NOMO-1 treated with dmso at 0.1 percent for 144 hours (cell line): ENCODE data around the gene VSTM2L.

Experiments used
- DNase-seq: peaks from one replicate; lab custom pipeline; 2025; ENCODE audit not compliant: unreplicated experiment; lab: John Stamatoyannopoulos, UW

VSTM2L gene

DNA sequence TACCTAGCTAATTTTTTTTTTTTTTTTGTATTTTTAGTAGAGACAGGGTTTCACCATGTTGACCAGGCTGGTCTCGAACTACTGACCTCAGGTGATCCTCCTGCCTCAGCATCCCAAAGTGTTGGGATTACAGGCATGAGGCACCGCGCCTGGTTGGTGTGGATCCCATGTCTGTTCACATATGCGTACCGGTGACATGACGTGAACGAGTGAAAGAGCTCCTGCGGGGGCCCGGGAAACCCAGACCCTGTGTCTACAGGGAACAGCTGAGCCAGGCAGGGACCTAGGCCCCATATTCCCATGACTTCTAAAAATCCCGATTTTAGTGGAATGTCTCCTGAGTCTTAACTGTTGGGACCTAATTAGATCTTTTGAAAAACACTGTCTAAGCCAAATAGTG lies 33.1 kb downstream of the VSTM2L start:
- no peak for DNase-seq

DNA sequence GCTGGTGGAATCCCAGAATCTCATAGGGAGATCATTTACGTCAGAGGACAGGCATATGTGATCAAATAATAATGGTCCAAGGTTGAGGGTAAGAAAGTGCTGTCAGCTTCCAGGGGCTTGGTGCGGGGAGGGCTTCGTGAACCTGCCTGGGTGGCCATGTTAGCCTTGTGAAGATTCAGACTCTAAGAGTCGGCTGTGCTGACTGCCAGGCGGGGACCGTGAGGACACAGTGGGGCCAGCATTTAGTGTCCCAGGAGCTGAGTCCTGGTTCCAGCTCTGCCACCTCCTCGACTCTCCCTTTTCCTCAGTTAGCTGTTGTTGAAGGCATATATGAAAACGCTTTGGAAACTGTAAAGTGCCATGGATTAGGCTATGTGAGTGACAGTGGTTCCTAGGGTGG lies 33.5 kb downstream of the VSTM2L start:
- no peak for DNase-seq

DNA sequence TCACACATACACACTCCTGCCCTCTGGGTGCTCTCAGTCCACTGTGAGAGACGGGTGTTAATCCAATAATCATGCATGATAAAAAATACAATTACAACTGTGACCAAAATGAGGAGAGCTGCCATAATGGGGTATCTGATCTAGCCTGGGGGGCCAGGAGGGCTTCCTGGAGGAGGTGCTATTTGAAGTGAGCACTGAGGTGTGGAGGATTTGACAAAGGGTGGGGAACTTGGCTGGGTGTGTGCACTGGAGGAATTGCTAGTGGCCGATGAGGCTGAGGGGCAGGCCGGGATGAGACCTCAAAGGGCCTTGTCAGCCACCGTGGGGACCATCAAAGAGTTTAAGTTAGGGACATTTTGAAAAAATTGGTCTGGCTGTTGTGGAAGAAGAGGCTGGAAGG lies 34.8 kb downstream of the VSTM2L start:
- no peak for DNase-seq

DNA sequence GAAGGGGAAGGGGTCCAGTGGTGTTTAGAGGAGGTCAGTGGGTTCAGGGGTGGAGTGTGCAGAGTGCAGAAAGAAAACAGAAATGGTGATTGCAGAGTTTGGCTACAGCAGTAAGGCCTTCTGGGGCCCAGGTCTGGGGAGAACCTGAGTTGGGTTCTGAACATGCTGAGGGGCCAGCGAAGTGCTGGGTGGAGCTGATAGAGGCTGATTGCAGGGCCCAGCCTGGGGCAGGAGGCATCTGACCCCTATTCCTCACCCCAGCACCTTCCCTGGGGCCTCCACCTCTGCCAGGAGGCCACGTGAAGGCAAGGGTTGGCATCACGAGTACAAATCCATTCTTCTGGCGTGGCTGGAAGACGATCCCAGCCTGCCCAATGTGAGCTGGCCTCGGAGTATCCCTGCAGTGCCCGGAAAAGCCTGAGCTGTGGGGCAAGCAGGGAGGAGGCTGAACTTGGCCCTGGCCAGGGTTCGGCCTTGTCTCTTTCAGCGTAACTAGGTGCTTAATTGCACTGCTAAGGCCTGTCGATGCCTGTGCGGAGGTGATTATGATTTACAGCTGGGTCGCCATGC lies 35.3 kb downstream of the VSTM2L start:
- no peak for DNase-seq

DNA sequence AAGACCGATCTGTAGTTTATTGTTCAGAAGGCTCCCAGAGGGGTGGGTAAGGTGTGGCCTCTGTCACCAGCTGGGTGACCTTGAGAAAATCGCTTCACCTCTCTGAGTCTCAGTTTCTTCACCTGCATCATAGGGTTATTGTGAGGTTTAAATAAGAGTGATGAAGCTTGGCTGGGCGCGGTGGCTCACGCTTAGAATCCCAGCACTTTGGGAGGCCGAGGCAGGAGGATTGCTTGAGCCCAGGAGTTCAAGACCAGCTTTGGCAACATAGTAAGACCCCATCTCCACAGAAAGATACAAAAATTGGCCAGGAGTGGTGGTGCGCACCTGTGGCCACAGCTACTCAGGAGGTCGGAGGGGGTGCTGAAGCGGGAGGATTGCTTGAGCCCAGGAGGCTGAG lies 36.0 kb downstream of the VSTM2L start:
- no peak for DNase-seq

DNA sequence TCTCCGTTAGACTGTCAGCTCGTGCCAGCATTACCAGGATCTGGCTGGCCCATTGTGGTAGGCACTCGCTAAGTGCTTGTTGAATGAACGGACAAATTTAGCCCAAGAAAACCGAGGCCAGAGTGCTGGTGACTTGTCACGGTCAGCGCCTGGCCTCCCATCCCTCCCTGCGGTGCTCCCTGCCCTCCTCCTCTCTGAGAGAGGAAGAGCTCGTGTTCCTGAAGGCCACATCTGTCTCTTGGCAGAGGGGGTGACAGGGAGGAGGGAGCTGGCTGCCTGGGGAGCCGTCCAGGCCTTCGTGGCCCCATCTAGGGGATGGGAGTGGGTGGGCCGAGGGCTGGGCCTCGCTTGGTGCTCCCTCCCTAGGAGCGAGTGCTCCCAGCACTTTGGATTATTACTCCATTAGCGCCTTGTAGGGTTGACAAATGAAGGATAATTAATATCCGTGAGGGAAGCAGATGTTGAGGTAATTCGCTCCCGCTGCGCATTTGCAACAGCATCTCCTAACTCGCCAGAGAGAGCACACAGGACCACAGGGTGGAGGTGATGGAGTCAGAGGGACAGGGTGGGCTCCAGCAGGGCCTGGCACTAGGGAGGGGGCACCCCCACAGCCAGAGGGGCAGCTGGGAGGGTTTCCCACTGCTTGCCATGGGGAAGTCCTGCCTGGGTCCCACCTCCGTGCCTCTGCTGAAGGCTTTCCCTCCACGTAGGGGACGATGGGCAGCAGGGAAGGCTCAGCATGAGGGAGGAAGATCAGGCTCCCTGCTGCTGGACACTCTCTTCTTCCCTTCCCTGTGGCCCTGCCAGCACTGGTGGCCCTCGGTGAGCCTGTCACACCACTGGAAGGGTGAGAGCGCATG lies 37.0 kb downstream of the VSTM2L start:
- no peak for DNase-seq

DNA sequence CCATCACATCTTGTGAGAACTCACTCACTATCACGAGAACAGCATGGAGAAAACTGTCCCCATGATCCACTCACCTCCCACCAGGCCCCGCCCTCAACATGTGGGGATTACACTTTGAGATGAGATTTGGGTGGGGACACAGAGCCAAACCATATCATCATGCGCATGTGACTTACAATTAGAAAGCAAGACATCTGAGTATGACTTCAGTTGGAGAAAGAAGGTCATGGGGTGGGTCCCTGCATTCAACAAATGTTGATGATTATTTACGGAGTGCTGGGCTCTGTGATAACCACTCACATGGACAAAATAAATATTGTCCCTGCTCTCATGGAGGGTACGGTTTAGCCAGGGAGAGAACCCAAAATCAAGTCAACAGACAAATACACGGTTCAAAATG lies 37.9 kb downstream of the VSTM2L start:
- DNase-seq, result no peak

DNA sequence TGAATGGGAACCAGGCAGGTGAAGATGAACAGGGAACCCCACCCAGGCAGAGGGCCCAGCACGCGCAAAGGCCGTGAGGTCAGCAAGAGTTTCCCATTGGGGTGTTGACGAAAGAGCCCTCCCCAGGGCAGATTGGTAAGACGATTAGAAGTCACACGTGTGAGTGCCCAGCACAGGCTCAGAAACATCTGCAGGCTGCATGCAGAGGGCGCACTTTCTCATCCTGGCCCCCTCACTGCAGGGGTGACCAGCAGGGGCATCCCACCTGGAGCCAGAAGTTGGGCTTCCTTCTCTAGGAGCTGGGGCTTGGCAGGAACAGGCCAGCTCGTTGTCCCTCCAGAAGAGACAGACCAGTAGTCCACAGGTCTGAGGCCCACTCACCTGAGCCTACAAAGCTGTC lies 38.4 kb downstream of the VSTM2L start:
- no peak for DNase-seq

DNA sequence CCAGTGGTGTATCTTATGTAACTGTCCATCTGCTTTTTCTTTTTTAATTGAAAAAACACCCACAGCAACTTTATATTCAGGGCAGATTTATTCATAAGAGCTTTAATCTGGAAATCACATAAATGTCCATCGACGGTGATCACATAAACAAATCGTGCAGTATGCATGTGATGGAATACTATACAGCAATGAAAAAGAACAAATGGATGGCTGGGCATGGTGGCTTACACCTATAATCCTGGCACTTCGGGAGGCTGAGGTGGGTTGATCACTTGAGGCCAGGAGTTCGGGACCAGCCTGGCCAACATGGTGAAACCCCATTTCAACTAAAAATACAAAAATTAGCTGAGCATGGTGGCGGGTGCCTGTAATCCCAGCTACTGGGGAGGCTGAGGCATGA lies 39.1 kb downstream of the VSTM2L start:
- no peak for DNase-seq

DNA sequence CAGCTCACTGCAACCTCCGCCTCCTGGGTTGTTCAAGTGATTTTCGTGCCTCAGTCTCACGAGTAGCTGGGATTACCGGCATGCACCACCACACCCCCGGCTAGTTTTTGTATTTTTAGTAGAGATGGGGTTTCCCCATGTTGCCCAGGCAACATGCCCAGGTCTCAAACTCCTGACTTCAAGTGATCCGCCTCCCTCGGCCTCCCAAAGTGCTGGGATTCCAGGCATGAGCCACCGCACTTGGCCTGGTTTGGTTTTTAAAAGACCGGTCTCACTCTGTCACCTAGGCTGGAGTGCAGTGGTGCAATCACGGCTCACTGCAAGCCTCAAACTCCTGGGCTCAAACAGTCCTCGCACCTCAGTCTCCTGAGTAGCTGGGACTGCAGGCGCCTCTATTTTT lies 40.1 kb downstream of the VSTM2L start:
- DNase-seq, result no peak

DNA sequence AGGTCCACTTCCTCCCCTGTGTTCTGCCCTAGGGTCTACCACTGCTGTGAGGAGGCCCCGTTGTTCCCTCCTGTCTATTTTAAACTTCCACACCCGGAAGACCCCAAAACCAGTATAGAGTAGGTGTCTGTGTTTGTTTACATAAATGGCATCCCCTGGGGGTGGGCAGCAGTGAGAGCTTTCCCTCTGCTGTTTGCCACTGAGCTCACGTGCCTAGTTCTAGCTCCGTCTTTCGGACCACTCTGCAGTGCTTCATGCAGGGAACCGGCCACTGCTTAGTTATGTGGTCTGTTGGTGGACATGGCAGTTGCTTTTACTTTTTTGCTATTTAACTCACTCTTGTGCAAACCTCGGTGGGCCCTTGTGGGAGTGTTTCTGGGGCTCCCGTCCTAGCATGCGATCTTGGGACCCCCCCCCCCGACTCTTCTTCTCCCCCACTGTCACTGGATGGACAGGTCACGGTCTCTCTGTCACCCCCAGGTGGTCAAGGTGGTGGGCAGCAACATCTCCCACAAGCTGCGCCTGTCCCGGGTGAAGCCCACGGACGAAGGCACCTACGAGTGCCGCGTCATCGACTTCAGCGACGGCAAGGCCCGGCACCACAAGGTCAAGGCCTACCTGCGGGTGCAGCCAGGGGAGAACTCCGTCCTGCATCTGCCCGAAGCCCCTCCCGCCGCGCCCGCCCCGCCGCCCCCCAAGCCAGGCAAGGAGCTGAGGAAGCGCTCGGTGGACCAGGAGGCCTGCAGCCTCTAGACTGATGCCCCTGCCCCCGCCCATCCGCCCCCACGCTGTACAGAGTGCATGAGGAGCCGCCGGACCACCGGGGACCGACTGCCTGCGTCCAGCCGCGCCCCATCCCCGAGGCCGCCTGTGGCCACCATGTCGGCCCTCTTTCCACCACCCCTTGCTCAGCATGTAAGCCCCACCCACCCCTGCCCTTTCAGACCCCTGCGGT lies 40.9 kb downstream of the VSTM2L start:
- DNase-seq, result no peak

DNA sequence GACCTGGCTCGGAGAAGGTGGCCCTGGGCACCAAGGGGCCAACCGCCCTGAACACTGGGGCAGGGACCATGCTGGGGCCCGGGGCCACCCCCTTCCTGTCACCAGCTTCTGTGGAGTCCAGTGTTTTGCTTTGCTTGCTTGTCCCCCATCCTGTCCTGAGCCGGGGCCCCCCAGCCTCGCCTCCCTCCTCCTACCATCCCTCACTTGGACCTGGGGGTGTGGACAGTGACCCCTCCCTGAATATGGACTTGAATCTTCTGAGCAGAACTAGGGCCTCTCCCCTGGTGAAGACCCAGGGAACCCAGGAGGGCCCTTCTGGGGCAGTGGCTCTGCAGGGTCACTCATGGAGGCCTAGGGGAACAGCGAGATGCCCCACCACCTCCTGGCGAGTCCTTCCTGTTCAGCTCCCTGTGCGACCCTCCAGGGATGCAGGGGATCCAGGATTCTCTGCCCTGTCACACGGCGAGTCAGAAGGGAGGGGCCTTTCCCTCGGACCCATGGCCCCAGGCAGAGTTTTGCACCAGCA lies 41.6 kb downstream of the VSTM2L start:
- no peak for DNase-seq

DNA sequence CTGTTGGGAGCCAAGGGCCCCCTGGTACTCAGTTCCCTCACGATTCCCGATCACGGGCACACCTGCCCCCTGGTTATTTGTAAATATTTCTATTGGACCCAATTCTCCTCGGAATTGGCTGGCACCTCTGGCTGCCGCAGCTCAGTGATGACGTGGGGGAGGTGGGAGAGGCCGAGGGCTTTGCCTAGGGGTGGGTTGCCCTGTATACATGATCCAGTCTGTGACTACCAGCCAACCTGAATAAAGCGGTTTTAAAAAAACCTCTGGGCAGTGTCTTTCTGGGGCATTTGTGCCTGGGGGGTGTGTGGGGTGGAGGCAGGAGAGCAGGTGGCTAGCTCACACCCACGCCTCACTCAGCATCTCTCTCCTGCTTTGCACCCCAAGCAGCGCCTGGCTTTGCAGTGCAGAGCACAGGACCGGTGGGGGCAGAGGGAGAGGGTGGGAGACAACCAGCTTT lies 42.2 kb downstream of the VSTM2L start:
- DNase-seq, result no peak

DNA sequence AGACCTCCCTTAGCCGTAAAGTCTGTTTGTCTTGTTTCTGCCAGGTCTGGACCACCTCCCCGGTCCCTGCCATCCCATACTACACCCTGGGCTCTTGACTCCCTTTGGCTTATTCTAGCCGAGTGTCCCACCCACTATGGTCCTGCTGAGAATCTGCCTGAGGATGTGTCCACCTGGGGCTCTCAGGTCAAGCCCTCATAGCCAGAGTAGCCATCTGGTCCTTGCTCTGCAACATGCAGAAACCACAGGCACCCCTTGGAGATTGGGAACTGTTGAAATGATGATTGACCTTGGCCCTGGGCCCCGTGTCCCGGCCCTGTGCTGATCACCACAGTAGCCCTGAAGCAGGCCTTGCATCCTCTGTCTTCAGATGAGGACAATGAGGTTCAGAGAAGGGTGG lies 44.0 kb downstream of the VSTM2L start:
- DNase-seq, result no peak

DNA sequence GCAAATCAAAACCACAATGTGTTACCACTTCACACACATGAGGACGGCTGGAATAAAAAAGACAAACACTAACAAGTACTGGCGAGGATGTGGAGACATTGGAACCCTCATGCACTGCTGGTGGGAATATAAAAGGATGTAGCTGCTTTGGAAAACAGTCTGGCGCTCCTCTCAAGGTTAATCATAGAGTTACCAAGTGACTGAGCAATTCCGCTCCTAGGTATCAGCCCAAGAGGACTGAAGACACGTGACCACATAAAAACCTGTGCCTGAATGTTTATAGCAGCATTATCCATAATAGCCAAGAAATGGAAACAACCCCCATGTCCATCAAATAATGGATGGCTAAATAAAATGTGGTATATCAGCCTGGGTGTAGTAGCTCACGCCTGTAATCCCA lies 45.0 kb downstream of the VSTM2L start:
- no peak for DNase-seq

DNA sequence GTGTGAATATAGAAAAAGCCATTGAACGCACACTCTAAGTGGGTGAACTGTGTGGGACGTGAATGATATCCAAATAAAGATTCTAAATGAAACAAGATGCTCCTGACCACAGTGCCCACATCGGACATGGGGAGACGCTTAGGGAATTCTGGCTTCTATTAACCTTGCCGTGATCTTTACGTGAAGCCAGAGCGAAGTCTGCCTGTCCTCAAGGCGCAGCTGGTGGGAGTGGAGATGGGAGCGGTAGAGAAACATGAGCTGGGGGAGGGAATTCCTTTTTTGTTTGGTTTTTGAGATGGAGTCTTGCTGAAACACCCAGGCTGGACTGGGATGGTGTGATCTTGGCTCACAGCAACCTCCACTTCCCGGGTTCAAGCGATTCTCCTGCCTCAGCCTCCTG lies 46.0 kb downstream of the VSTM2L start:
- DNase-seq, result no peak

DNA sequence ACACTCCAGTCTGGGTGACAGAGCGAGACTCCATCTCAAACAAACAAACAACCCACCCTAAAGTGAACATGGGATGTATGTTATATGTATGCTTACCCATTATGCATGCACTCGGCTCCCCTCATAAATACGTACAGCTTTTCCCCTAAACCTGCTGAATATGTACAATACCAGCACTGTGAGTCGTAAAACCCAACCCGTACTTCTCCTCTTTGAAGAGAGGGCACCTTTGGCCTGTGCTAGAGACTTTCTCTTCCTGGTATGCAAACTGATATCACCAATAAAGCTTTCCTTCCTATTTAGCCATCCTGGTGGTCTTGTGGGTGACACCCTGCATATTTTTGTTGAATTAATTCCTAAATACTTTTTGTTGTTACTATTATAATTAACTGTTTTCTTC lies 51.3 kb downstream of the VSTM2L start:
- no peak for DNase-seq

DNA sequence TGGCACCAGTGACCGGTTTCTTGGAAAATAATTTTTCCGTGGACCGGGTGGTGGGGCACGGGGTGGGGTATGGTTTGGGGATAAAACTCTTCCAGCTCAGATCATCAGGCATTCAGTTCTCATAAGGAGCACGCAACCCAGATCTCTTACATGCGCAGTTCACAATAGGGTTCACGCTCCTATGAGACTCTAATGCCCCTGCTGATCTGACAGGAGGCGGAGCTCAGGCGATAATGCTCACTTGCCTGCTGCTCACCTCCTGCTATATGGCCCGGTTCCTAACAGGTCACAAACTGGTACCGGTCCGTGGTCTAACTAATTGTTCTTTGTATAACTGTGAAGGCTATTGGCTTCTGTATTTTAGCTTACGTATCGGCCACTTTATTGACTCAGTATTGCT lies 51.7 kb downstream of the VSTM2L start:
- DNase-seq, result no peak

DNA sequence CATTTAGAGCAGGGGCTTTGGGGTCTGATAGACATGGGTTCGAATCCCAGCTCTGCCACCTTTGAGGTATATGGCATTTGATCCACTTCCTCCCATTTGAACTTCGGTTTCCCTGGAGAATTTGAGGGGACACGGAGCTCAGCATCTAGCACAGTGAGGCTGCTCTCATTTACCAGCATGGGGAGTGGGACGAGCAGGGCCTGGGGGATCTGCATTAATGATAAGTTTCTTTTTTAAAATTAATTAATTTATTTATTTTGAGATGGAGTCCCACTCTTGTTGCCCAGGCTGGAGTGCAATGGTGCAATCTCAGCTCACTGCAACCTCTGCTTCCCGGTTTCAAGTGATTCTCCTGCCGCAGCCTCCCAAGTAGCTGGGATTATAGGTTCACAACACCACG lies 52.6 kb downstream of the VSTM2L start:
- no peak for DNase-seq

DNA sequence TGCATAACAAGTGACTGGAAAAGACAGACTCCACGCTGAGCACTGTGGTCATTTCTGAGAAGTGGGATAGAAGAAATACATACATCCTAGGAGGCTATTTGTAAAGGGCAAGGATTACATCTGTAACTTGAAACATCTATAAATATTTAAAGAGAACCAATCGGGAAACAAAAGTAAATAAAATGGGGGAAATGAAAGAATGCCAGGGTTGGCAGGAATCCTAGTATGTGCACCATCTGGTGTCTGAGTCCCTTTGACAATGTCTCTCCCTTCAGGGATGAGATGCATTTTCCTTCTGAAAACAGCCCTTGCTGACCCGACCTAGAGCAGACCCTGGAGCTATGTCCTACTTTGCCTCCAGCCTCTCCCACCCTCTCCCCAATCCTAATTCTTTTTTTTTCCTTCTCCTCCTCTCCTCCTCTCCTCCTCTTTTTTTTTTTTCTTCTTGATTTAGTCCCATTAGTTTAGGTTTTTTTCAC lies 53.2 kb downstream of the VSTM2L start:
- DNase-seq, result no peak

DNA sequence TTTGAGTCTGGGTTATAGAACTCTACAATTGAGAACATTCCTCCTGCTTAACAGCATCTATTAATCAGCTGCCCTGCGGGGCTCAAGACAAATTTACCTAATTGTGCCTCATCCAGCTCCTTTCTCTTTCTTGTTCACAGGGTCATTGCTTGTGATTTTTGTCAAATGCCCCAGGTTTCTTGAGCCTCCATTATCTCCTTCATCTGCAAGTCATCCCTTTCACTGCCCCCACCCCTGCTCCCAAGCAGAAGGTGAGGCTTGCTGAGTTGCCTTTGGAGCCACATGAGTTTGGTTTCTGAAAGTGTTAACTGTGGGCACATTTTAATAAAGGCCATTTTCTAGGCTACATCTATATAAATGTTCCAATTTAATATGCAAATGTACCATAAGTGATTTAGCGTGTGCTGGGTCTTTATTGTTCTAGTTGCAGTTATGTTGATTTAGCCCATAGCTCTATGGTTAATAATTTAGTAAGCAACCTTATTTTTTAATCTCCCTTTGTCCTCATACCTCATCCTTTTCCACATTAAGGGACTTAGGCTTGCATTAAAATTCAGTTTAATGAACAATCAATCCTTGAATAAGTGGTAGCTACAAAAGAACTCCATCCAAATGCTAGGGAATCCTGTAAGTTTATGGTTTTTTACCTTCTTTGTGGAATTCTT lies 56.1 kb downstream of the VSTM2L start:
- no peak for DNase-seq
